Melanocyte of skin (primary cell): ENCODE measurements around the gene PPP2R3A. TPM values are rescaled to one million over a fixed set of nuclear protein-coding genes. Genes with fewer than 3 reads are reported as not detected.

Experiments
- small RNA-seq, 2 donors: library from RNA; depleted of rRNA; stranded (forward); fragments of <200 nt; gene quantifications; one replicate each; pipeline ENCODE3, GENCODE V24; 2012
- total RNA-seq, 2 donors: library from RNA; depleted of rRNA; stranded (reverse); fragments of >200 nt; gene quantifications; 2 replicates each; pipeline ENCODE4 v1.2.3, GENCODE V29; 2012

Gene PPP2R3A
- total RNA-seq, result 10 to 100 TPM; 17.0 to 26.8 TPM

DNA sequence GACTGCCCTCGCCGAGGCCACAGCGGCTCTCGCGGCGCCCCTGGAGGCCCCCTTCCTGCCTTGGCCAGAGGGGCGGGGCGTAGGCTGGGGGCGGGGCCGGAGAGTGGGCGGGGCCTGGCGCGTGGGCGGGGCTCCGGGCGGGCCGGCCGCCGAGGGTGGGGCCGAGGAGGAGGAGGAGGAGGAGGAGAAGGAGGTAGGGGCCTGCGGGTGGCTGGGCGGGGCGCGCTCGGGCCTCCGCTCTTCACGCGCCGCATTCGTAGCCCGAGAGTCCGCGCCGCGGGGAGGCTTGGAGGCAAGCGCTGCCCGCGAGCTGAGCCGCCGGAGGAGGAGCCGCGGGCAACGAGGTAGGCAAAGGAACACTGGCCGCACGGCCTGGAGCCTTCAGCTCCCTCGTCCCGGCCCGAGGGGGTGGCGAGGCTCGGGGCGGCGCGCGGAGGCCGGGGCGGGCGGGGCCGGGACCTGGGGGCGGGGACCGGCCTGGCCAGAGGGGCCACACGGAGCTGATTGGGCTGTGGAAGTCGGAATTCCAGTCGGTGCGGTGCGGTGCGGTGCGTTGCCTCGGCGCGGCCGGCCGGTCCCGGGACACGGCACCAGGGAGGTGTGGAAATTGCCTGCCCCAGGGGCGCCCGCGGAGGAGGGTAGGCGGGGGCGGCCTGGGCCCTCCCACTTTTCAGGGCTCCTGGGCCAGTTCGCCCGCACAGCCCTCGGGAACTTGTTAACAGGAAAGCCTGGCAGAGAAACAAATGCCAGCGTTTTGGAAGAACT is at the start of gene PPP2R3A:
Gene PPP2R3A, plus strand, starts transcription at position 223 of the 765 bp plus-strand sequence. CDS start 35,771 bp downstream, outside the sequence.

GRCh38 chr3:136196064-136196400 is 230.5 kb downstream of the PPP2R3A start, which contains the start of gene MSL2:
MSL2 (minus strand) TSS chr3:136196335; CDS start chr3:136195113, 1,222 bp downstream.

Small RNAs within 50 kb of the gene (small RNA-seq; reads per million reads assigned to genes)
- 0 reads per million in 2 donors for gene AC092989.1

Other genes with a start within 250 kb of the PPP2R3A start
- 10 to 100 TPM; 15.8 to 16.7 TPM for gene MSL2, start 230.6 kb downstream of the PPP2R3A start, total RNA-seq